Measurements from ENCODE around the gene ADCY4. TPM values are rescaled to one million over a fixed set of nuclear protein-coding genes. Genes with fewer than 3 reads are reported as not detected.

Gene ADCY4
- total and polyA plus RNA-seq, 10 of the 15 experiments (the other 5 are each of a cell fraction or from before 2014, with no cell fraction given), result 0.05 to 0.87 (median 0.21) TPM; not detected in 1

DNA sequence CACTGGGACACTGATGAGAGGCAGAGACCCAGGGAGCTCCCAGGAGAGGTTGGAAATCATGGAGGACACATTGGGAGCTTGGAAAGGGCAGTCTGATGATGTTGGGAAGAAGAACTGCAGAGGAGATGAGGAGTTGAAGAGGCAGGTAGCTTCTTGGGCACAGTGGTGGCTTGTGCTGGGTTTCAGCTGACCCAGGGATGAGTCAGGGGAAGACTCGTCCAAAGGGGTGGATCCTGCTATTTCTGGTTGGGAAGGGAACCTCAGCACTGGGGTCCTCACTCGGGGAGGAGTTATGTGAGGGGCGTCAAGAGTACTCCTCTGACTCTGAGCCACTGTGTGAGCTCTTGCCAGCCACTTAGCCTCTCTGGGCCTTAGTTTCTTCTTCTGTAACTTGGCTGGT is 11.5 kb downstream of the ADCY4 start:
- Histone ChIP-seq H3K27me3 (replicated peaks in 1 of 2; ENCODE audit: control insufficient read depth in 2 of 2, insufficient read depth in 2 of 2, low read length in 1 of 2) (no peaks in the 10 kb centered on the region), H3K9me3 (replicated peaks; ENCODE audit: control insufficient read depth, insufficient read depth, low read length) (no peaks in the 10 kb centered on the region), H3K4me3 (no peak overlapping the region), H3K36me3 (ENCODE audit: control insufficient read depth in 2 of 2, insufficient read depth in 2 of 2, low read length in 1 of 2) (no peaks in the 10 kb centered on the region), H3K9ac (ENCODE audit: control insufficient read depth, insufficient read depth, low read length) (no peak overlapping the region), H3K27ac (ENCODE audit: control insufficient read depth, insufficient read depth) (no peak overlapping the region), H3K4me1 (ENCODE audit: control insufficient read depth, insufficient read depth, low read length) (no peaks in the 10 kb centered on the region), H2AFZ (ENCODE audit: control insufficient read depth, low read depth, low read length) (no peak overlapping the region), H3K79me2 (ENCODE audit: control insufficient read depth, insufficient read depth, low read length) (no peaks in the 10 kb centered on the region), H3K4me2 (ENCODE audit: control insufficient read depth, insufficient read depth) (no peak overlapping the region), H4K20me1 (ENCODE audit: control insufficient read depth, insufficient read depth) (no peaks in the 10 kb centered on the region)
- POLR2A ChIA-PET, result interaction anchor here (1.5 kb wide), 1 partner anchor 9 kb away, joined by 4 read pairs; no protein-coding TSS in a partner anchor
- SMC1A ChIA-PET (ENCODE audit: uncharacterized antibody, unreplicated experiment), result interaction anchor here (1.0 kb wide), 1 partner anchor 16 kb away, joined by 3 read pairs; the partner anchor contains the start of gene RIPK3
- BruUV-seq (replicated peaks), result no TSS peak
- RAD21 ChIA-PET (ENCODE audit: unreplicated experiment), result no interaction called here
- in situ Hi-C loops (cut with MboI), result no loop called here
- FAIRE-seq (no peak), ATAC-seq (no peak), DNase-seq (ENCODE audit: low read depth, low spot score) (no peak)
- intact Hi-C loops (cut with micrococcal nuclease; ENCODE audit: unreplicated experiment), result no loop called here
- WGBS (ENCODE audit: insufficient coverage, insufficient replicate concordance, low lambda C conversion rate, missing lambda C conversion rate), result 0% methylated on average over 3 of the region's 3 CpGs
- CTCF ChIA-PET, result interaction anchor here (1.7 to 3.3 kb wide), 3 partner anchors 10 to 108 kb away, joined by 7 to 19 read pairs (median 8); partner anchors contain the start of gene CIDEB
- TF ChIP-seq, protein P1, sequence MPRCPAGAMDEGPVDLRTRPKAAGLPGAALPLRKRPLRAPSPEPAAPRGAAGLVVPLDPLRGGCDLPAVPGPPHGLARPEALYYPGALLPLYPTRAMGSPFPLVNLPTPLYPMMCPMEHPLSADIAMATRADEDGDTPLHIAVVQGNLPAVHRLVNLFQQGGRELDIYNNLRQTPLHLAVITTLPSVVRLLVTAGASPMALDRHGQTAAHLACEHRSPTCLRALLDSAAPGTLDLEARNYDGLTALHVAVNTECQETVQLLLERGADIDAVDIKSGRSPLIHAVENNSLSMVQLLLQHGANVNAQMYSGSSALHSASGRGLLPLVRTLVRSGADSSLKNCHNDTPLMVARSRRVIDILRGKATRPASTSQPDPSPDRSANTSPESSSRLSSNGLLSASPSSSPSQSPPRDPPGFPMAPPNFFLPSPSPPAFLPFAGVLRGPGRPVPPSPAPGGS (IDR thresholded peaks at IDR 0.05; ENCODE audit: borderline replicate concordance, insufficient read depth, low read depth, low read length, poor library complexity, severe bottlenecking), result no peak
- TF ChIP-seq PAX8 (IDR thresholded peaks at IDR 0.05) (no peak), KAT2A (conservative IDR thresholded peaks at IDR 0.05; ENCODE audit: control insufficient read depth, low read depth, low read length) (no peak), RUNX3 (IDR thresholded peaks at IDR 0.05; ENCODE audit: low read length) (no peak), BRCA1 (IDR thresholded peaks at IDR 0.05; ENCODE audit: low read depth, low read length) (no peak), CHD1 (IDR thresholded peaks at IDR 0.05; ENCODE audit: low read depth, low read length) (no peak), HDAC6 (IDR thresholded peaks at IDR 0.05; ENCODE audit: unreplicated experiment) (no peak), CBFB (IDR thresholded peaks at IDR 0.05; ENCODE audit: low read depth) (no peak)
- TF ChIP-seq, protein P2, sequence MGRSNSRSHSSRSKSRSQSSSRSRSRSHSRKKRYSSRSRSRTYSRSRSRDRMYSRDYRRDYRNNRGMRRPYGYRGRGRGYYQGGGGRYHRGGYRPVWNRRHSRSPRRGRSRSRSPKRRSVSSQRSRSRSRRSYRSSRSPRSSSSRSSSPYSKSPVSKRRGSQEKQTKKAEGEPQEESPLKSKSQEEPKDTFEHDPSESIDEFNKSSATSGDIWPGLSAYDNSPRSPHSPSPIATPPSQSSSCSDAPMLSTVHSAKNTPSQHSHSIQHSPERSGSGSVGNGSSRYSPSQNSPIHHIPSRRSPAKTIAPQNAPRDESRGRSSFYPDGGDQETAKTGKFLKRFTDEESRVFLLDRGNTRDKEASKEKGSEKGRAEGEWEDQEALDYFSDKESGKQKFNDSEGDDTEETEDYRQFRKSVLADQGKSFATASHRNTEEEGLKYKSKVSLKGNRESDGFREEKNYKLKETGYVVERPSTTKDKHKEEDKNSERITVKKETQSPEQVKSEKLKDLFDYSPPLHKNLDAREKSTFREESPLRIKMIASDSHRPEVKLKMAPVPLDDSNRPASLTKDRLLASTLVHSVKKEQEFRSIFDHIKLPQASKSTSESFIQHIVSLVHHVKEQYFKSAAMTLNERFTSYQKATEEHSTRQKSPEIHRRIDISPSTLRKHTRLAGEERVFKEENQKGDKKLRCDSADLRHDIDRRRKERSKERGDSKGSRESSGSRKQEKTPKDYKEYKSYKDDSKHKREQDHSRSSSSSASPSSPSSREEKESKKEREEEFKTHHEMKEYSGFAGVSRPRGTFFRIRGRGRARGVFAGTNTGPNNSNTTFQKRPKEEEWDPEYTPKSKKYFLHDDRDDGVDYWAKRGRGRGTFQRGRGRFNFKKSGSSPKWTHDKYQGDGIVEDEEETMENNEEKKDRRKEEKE (IDR thresholded peaks at IDR 0.05), result no peak
- TF ChIP-seq, protein P3, sequence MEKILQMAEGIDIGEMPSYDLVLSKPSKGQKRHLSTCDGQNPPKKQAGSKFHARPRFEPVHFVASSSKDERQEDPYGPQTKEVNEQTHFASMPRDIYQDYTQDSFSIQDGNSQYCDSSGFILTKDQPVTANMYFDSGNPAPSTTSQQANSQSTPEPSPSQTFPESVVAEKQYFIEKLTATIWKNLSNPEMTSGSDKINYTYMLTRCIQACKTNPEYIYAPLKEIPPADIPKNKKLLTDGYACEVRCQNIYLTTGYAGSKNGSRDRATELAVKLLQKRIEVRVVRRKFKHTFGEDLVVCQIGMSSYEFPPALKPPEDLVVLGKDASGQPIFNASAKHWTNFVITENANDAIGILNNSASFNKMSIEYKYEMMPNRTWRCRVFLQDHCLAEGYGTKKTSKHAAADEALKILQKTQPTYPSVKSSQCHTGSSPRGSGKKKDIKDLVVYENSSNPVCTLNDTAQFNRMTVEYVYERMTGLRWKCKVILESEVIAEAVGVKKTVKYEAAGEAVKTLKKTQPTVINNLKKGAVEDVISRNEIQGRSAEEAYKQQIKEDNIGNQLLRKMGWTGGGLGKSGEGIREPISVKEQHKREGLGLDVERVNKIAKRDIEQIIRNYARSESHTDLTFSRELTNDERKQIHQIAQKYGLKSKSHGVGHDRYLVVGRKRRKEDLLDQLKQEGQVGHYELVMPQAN (conservative IDR thresholded peaks at IDR 0.05), result no peak
- TF ChIP-seq, protein P4, sequence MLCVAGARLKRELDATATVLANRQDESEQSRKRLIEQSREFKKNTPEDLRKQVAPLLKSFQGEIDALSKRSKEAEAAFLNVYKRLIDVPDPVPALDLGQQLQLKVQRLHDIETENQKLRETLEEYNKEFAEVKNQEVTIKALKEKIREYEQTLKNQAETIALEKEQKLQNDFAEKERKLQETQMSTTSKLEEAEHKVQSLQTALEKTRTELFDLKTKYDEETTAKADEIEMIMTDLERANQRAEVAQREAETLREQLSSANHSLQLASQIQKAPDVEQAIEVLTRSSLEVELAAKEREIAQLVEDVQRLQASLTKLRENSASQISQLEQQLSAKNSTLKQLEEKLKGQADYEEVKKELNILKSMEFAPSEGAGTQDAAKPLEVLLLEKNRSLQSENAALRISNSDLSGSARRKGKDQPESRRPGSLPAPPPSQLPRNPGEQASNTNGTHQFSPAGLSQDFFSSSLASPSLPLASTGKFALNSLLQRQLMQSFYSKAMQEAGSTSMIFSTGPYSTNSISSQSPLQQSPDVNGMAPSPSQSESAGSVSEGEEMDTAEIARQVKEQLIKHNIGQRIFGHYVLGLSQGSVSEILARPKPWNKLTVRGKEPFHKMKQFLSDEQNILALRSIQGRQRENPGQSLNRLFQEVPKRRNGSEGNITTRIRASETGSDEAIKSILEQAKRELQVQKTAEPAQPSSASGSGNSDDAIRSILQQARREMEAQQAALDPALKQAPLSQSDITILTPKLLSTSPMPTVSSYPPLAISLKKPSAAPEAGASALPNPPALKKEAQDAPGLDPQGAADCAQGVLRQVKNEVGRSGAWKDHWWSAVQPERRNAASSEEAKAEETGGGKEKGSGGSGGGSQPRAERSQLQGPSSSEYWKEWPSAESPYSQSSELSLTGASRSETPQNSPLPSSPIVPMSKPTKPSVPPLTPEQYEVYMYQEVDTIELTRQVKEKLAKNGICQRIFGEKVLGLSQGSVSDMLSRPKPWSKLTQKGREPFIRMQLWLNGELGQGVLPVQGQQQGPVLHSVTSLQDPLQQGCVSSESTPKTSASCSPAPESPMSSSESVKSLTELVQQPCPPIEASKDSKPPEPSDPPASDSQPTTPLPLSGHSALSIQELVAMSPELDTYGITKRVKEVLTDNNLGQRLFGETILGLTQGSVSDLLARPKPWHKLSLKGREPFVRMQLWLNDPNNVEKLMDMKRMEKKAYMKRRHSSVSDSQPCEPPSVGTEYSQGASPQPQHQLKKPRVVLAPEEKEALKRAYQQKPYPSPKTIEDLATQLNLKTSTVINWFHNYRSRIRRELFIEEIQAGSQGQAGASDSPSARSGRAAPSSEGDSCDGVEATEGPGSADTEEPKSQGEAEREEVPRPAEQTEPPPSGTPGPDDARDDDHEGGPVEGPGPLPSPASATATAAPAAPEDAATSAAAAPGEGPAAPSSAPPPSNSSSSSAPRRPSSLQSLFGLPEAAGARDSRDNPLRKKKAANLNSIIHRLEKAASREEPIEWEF (IDR thresholded peaks at IDR 0.05; ENCODE audit: insufficient replicate concordance, low read depth, low read length), result no peak
